Measurements from ENCODE around the gene SSH2.
A peak's percentile ranks its signal among the peaks of the same experiment; 100 is the strongest.

Gene SSH2

DNA sequence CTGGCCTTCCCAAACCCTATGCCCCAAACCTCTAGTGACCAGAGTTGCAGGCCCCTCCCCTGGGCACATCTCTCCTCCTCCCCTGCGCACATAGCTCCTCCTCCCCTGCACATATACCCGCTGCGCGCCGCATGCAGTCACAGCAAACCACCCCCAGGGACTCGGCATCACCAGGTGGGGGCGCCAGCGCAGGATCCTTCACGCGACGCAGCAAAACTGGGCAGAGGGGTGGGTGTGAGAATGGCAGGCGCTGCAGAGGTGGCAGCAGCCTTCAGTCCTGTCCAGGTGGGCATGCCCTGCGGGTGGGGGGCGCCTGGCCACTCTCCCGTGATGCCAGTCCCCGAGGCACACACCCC is 312.9 kb downstream of the SSH2 start:
- H3K4me3 ChIP-seq (ENCODE audit: low read length), result peak overlapping the region; percentile 89
- H3K27me3 ChIP-seq (ENCODE audit: low read depth, low read length), result no peaks in the 10 kb centered on the region; the same call in 1 of the 2 replicates

DNA sequence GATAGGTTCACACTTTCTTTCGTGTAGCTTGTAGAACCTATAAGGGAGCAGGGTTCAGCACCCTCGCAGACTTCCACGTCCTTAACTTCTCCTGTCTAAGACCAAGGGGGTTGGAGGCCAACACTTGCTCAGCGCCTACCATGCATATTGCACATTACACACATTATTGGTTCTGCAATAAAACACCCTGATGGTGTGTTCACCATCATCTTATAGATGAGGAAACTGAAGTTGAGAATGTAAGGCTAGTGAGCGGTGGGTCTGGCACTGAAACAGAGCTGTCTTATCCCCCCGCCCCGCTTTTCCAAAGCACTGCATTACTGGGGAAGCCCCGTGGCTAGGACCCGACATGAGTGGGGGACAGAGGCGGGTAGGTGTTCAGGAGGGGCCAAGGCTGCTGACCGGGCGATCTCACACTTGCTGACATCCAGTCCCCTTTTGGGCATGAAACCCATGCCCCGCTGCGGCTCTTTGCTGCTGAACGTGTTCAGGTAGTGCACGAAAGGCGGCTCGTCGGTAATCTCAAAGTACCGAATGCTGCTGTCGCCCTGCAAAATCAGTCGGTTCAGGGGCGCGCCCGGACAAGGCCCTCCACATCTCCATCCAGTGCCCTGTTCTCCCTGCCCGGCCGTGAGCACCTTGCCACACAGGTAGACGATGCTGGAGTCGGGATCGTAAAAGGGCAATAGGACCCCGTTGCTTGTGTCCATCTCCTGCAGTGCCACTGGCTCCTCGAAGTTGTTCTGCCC is 313.6 kb downstream of the SSH2 start:
- peak overlapping the region; percentile 89 for H3K4me3 ChIP-seq (ENCODE audit: low read length)
- peaks cover 4% of the 10 kb centered on the region for H3K36me3 ChIP-seq (replicated peaks; ENCODE audit: low read depth, low read length)
- H4K20me1 ChIP-seq (ENCODE audit: insufficient read depth, low read length), result peaks cover 6% of the 10 kb centered on the region
- H3K9me3 ChIP-seq (ENCODE audit: insufficient read depth, low read length), result no peaks in the 10 kb centered on the region
- peaks cover 13% of the 10 kb centered on the region; the same call in 1 of the 2 replicates for H3K4me1 ChIP-seq (ENCODE audit: low read length)
- H3K4me2 ChIP-seq (ENCODE audit: low read length), result peak overlapping the region; percentile 97
- H3K9ac ChIP-seq (ENCODE audit: low read length), result no peak overlapping the region
- no peak for TF ChIP-seq EZH2phosphoT487 (IDR thresholded peaks at IDR 0.05; ENCODE audit: low read depth)
- TF ChIP-seq, protein P1, sequence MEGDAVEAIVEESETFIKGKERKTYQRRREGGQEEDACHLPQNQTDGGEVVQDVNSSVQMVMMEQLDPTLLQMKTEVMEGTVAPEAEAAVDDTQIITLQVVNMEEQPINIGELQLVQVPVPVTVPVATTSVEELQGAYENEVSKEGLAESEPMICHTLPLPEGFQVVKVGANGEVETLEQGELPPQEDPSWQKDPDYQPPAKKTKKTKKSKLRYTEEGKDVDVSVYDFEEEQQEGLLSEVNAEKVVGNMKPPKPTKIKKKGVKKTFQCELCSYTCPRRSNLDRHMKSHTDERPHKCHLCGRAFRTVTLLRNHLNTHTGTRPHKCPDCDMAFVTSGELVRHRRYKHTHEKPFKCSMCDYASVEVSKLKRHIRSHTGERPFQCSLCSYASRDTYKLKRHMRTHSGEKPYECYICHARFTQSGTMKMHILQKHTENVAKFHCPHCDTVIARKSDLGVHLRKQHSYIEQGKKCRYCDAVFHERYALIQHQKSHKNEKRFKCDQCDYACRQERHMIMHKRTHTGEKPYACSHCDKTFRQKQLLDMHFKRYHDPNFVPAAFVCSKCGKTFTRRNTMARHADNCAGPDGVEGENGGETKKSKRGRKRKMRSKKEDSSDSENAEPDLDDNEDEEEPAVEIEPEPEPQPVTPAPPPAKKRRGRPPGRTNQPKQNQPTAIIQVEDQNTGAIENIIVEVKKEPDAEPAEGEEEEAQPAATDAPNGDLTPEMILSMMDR (IDR thresholded peaks at IDR 0.05; ENCODE audit: low read depth, low read length), result no peak
- no peaks in the 10 kb centered on the region for H3K27me3 ChIP-seq (ENCODE audit: low read depth, low read length)
- H3K79me2 ChIP-seq (ENCODE audit: low read length), result no peaks in the 10 kb centered on the region
- no peak overlapping the region for H2AFZ ChIP-seq (ENCODE audit: low read depth, low read length)
- H3K27ac ChIP-seq (ENCODE audit: low read length), result no peak overlapping the region

More for the DNA sequence above, 312.9 kb downstream of the SSH2 start:
- Histone ChIP-seq H3K4me2 (ENCODE audit: low read length) (peak overlapping the region; percentile 97), H3K27ac (ENCODE audit: low read length) (no peak overlapping the region), H3K9me3 (ENCODE audit: insufficient read depth, low read length) (no peaks in the 10 kb centered on the region), H4K20me1 (ENCODE audit: insufficient read depth, low read length) (peaks cover 6% of the 10 kb centered on the region), H2AFZ (ENCODE audit: low read depth, low read length) (peak overlapping the region; percentile 87), H3K36me3 (replicated peaks; ENCODE audit: low read depth, low read length) (peaks cover 4% of the 10 kb centered on the region), H3K4me1 (ENCODE audit: low read length) (peaks cover 13% of the 10 kb centered on the region; the same call in 1 of the 2 replicates), H3K9ac (ENCODE audit: low read length) (peak overlapping the region; percentile 80), H3K79me2 (ENCODE audit: low read length) (no peaks in the 10 kb centered on the region)
- TF ChIP-seq EZH2phosphoT487 (IDR thresholded peaks at IDR 0.05; ENCODE audit: low read depth), result no peak
- TF ChIP-seq, protein P1 (IDR thresholded peaks at IDR 0.05; ENCODE audit: low read depth, low read length), result peak; percentile 85

DNA sequence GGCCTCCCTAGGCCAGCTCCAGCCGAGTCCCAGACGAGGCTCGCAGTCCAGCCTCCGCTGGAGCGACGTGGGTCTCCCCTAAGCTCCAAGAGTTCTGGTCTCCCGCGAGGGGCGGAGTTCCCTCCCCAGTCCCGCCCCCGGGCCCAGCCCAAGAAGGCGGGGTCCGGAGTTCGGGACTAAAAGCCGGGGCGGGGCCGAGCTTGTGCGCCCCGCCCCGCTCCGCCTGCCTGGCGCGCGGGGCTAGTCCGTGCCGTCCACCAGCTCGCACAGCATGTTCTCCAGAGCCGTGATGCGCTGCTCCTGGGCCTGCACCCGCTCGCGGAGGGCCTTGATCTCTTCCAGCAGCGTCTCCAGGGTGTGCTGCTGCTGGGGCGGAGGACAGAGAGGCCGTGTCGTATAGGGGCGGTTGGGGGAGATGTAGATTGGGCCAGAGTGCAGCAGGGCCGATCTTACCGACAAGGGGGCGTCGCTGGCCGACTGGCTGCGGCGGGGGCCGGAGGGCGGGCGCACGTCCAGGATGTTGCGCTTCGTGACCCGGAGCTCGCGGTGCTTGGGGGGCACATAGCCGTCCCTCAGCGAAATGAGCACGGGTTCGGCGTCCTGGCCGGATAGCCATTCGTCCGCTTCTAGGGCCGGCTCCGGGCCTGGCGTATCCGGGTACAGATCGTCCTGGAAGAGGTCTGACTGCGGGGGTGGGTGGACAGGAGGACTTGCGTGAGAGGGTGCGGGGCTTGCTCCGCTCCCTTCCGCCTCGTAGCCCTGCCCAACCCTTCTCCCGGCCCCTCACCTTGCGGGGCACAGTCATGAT is 314.3 kb downstream of the SSH2 start:
- Histone ChIP-seq H3K79me2 (ENCODE audit: low read length) (no peaks in the 10 kb centered on the region), H3K27ac (ENCODE audit: low read length) (no peak overlapping the region), H3K9ac (ENCODE audit: low read length) (no peak overlapping the region), H3K9me3 (ENCODE audit: insufficient read depth, low read length) (no peaks in the 10 kb centered on the region), H2AFZ (ENCODE audit: low read depth, low read length) (no peak overlapping the region), H3K4me3 (ENCODE audit: low read length) (peak overlapping the region; percentile 64), H3K4me2 (ENCODE audit: low read length) (peak overlapping the region; percentile 84), H3K27me3 (ENCODE audit: low read depth, low read length) (no peaks in the 10 kb centered on the region), H4K20me1 (ENCODE audit: insufficient read depth, low read length) (peaks cover 6% of the 10 kb centered on the region), H3K4me1 (ENCODE audit: low read length) (peaks cover 13% of the 10 kb centered on the region; the same call in 1 of the 2 replicates), H3K36me3 (replicated peaks; ENCODE audit: low read depth, low read length) (peaks cover 4% of the 10 kb centered on the region)
- TF ChIP-seq EZH2phosphoT487 (IDR thresholded peaks at IDR 0.05; ENCODE audit: low read depth), result no peak
- TF ChIP-seq, protein P1 (IDR thresholded peaks at IDR 0.05; ENCODE audit: low read depth, low read length), result no peak

DNA sequence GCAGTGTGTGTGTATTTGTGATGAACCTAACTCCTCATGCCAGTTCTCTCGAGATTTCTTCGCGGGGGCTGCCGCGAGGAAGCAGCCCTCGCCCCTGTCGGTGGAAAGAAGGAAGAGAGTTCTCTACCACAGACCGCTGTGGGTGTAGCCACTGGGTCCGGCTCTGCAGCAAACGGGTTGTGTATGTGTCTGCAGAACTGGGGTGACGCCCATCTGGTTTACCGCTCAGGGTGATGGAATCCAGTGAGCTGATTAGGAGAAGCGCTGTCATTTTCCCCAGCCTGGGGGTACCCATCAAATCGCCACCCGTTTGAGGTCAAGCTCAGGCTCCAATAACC is 315.0 kb downstream of the SSH2 start:
- no peaks in the 10 kb centered on the region for H3K9me3 ChIP-seq (ENCODE audit: insufficient read depth, low read length)
- no peak overlapping the region for H2AFZ ChIP-seq (ENCODE audit: low read depth, low read length)
- H4K20me1 ChIP-seq (ENCODE audit: insufficient read depth, low read length), result peaks cover 6% of the 10 kb centered on the region
- no peaks in the 10 kb centered on the region for H3K79me2 ChIP-seq (ENCODE audit: low read length)
- TF ChIP-seq EZH2phosphoT487 (IDR thresholded peaks at IDR 0.05; ENCODE audit: low read depth), result no peak
- peak overlapping the region; percentile 64 for H3K4me3 ChIP-seq (ENCODE audit: low read length)
- H3K27me3 ChIP-seq (ENCODE audit: low read depth, low read length), result no peaks in the 10 kb centered on the region
- H3K4me2 ChIP-seq (ENCODE audit: low read length), result peak overlapping the region; percentile 84
- H3K36me3 ChIP-seq (replicated peaks; ENCODE audit: low read depth, low read length), result peaks cover 4% of the 10 kb centered on the region
- peaks cover 13% of the 10 kb centered on the region; the same call in 1 of the 2 replicates for H3K4me1 ChIP-seq (ENCODE audit: low read length)
- no peak overlapping the region for H3K27ac ChIP-seq (ENCODE audit: low read length)
- H3K9ac ChIP-seq (ENCODE audit: low read length), result no peak overlapping the region

Measured in OCI-LY3 (cell line).